Mesendoderm (in vitro differentiated cells): ENCODE data around the gene HMOX1.
A peak's percentile ranks its signal among the peaks of the same experiment; 100 is the strongest.

Experiments used
- DNase-seq: peaks from one replicate; pipeline ENCODE4 v3.0.0; 2013
- H2AK5ac ChIP-seq: 2 replicates; pipeline ENCODE4 v1.6.1; 2013; ENCODE audit warnings: low read length, inconsistent platforms
- H2BK120ac ChIP-seq: 2 replicates; pipeline ENCODE4 v1.6.1; 2013; ENCODE audit warnings: low read depth, mild to moderate bottlenecking, low read length, moderate library complexity, mixed read lengths
- H2BK15ac ChIP-seq: replicated peaks from 2 replicates; pipeline ENCODE4 v1.6.1; 2013; ENCODE audit warnings: low read depth, mild to moderate bottlenecking, moderate library complexity
- H2BK5ac ChIP-seq: 2 replicates; pipeline ENCODE4 v1.6.1; 2013; ENCODE audit warnings: low read length, inconsistent platforms
- H3K18ac ChIP-seq: 2 replicates; pipeline ENCODE4 v1.6.1; 2013; ENCODE audit warnings: mild to moderate bottlenecking, low read length, mixed read lengths
- H3K23ac ChIP-seq: one replicate; pipeline ENCODE4 v1.6.1; 2013; ENCODE audit warnings: low read length
- H3K27ac ChIP-seq: 2 replicates; pipeline ENCODE4 v1.5.1; 2013; ENCODE audit warnings: low read depth, mild to moderate bottlenecking, inconsistent platforms, low read length, moderate library complexity
- H3K27me3 ChIP-seq: 2 replicates; pipeline ENCODE4 v1.6.1; 2013; ENCODE audit warnings: low read length, control low read depth, mild to moderate bottlenecking, inconsistent platforms; ENCODE audit not compliant: insufficient read depth, poor library complexity
- H3K36me3 ChIP-seq: 2 replicates; pipeline ENCODE4 v1.6.1; 2013; ENCODE audit warnings: low read length, inconsistent platforms; ENCODE audit not compliant: control insufficient read depth, insufficient read depth
- H3K4ac ChIP-seq: one replicate; pipeline ENCODE4 v1.6.1; 2013; ENCODE audit warnings: low read depth, mild to moderate bottlenecking, low read length, moderate library complexity
- H3K4me1 ChIP-seq: 2 replicates; pipeline ENCODE4 v1.6.1; 2013; ENCODE audit warnings: low read depth, low read length, inconsistent platforms; ENCODE audit not compliant: control insufficient read depth
- H3K4me2 ChIP-seq: 2 replicates; pipeline ENCODE4 v1.6.1; 2013; ENCODE audit warnings: low read length
- H3K4me3 ChIP-seq: 2 replicates; pipeline ENCODE4 v1.5.1; 2013; ENCODE audit warnings: mild to moderate bottlenecking, low read length
- H3K56ac ChIP-seq: one replicate; pipeline ENCODE4 v1.6.1; 2013; ENCODE audit warnings: low read length
- H3K79me1 ChIP-seq: 2 replicates; pipeline ENCODE4 v1.6.1; 2013; ENCODE audit warnings: low read length, inconsistent platforms
- H3K79me2 ChIP-seq: 2 replicates; pipeline ENCODE4 v1.6.1; 2013; ENCODE audit warnings: mild to moderate bottlenecking, low read length; ENCODE audit not compliant: control insufficient read depth, insufficient read depth
- H3K9ac ChIP-seq: 2 replicates; pipeline ENCODE4 v1.6.1; 2013; ENCODE audit warnings: low read length, inconsistent platforms
- H4K5ac ChIP-seq: one replicate; pipeline ENCODE4 v1.6.1; 2013; ENCODE audit warnings: low read length
- H4K8ac ChIP-seq: one replicate; pipeline ENCODE4 v1.6.1; 2013; ENCODE audit warnings: low read depth, mild to moderate bottlenecking, control low read depth, low read length, moderate library complexity
- WGBS: extraction: QIAGEN DNeasy Blood & Tissue Kit; methylation state at CpG from one replicate; pipeline ENCODE4 v1.1.7; 2013; ENCODE audit warnings: low lambda C conversion rate, missing lambda C conversion rate; ENCODE audit not compliant: insufficient coverage; ENCODE audit errors: extremely low coverage; 5-methylcytosine and 5-hydroxymethylcytosine counted together

The HMOX1 gene

DNA sequence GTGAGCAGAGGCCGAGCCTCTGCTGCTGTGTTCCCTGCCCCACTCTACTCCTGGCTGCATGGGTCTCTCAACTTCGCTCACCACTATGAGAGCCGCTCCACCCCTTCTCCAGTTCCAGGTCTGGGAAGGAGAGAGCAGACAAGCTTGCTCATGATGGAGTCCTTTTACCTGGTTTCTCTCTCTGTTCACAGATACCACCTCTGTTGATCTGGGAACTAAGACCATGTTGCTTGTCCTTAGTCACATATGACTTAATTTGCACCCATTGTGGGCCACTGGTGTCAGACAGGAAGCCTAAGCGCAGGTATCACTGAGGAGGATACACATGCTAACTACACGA is 45.9 kb downstream of the HMOX1 start:
- H3K36me3 ChIP-seq: peaks cover 27% of the 10 kb centered on the region
- no peak overlapping the region for H3K23ac ChIP-seq

DNA sequence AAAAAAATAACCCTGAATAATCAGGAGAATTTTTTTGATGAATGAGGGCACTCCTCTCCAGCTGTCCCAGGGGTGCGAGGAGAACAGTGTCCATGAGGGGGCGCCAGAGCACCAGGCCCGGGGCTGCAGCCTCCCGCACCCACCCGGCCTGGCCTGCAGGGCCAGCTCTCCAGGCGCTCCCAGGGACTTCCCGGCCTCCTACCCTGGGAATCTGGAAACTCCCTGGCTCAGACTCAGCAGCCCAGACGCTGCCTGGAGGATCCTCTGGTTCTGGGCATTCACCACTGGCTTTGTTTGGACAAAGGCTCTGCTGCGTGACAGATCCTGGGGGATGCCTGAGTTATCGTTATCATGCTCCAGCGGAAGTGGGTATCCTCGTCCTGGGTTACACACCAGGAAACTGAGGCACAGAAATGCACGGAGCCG is 50.0 kb downstream of the HMOX1 start:
- WGBS: no CpG with 5 or more reads among the region's 14 CpGs
- H3K4me3 ChIP-seq: no peak overlapping the region
- DNase-seq: peak; percentile 80
- H3K79me1 ChIP-seq: peaks cover 2% of the 10 kb centered on the region
- H2AK5ac ChIP-seq: no peak overlapping the region
- peaks cover 5% of the 10 kb centered on the region for H3K36me3 ChIP-seq
- no peaks in the 10 kb centered on the region for H3K27me3 ChIP-seq
- H4K5ac ChIP-seq: no peak overlapping the region
- no peak overlapping the region for H3K18ac ChIP-seq
- H3K27ac ChIP-seq: no peak overlapping the region
- H3K9ac ChIP-seq: peak overlapping the region; percentile 20
- peak overlapping the region; percentile 51 for H3K56ac ChIP-seq
- no peaks in the 10 kb centered on the region for H3K4me1 ChIP-seq
- no peaks in the 10 kb centered on the region for H3K79me2 ChIP-seq
- H2BK5ac ChIP-seq: no peak overlapping the region
- no peak overlapping the region for H2BK120ac ChIP-seq
- H3K4ac ChIP-seq: no peak overlapping the region
- no peak overlapping the region for H3K23ac ChIP-seq
- no peak overlapping the region for H4K8ac ChIP-seq
- no peak overlapping the region for H2BK15ac ChIP-seq
- no peak overlapping the region for H3K4me2 ChIP-seq

More for the DNA sequence above, 45.9 kb downstream of the HMOX1 start:
- no peak overlapping the region for H3K27ac ChIP-seq
- H3K4me3 ChIP-seq: no peak overlapping the region
- H3K56ac ChIP-seq: no peak overlapping the region
- H2BK120ac ChIP-seq: no peak overlapping the region
- no peak overlapping the region for H2AK5ac ChIP-seq
- no peak overlapping the region for H2BK5ac ChIP-seq
- H3K4me1 ChIP-seq: no peaks in the 10 kb centered on the region
- DNase-seq: peak; percentile 28
- H3K4ac ChIP-seq: no peak overlapping the region
- WGBS: no CpG with 5 or more reads among the region's 5 CpGs
- no peak overlapping the region for H3K4me2 ChIP-seq
- H3K79me2 ChIP-seq: no peaks in the 10 kb centered on the region
- no peak overlapping the region for H3K9ac ChIP-seq
- H4K8ac ChIP-seq: no peak overlapping the region
- no peak overlapping the region for H2BK15ac ChIP-seq
- H3K79me1 ChIP-seq: peaks cover 4% of the 10 kb centered on the region
- no peaks in the 10 kb centered on the region for H3K27me3 ChIP-seq
- H3K18ac ChIP-seq: no peak overlapping the region
- no peak overlapping the region for H4K5ac ChIP-seq

DNA sequence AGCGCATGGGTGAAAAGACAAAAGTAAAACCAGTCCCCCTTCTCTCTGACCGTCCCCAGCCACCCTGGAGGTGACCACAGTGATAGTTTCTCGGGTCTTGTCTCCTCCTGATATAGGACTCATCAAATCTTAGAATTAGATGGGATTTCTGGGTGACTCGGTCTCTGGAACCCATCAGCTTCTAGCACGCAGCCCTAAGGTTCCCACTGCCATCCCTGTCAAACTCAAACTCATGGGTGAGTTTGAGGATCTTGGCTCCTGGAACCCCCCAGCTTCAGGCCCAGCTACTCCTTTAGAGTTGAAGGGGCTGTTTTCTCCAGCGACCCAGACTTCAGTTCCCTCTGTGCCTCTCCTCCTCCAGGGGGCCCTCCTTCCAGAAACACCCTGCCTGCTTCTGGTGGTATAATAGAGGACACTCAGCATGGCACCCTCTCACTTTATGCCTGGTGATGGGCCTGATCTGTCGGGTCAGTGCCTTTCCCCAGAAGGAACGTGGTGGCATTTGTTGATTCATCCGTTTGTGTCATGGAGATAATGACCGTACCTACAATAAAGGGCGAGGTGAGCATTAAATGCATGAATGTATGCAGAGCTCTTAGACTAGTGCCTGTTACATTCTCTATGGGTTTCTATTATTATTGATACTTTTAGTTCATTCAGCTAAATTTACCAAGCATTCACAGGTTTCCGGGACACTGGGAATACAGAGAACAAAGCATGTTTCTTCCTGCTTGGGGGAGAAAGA is 50.8 kb downstream of the HMOX1 start:
- Histone ChIP-seq H3K4me3 (no peak overlapping the region), H3K9ac (no peak overlapping the region), H3K4ac (no peak overlapping the region), H4K8ac (no peak overlapping the region), H3K36me3 (peaks cover 5% of the 10 kb centered on the region), H3K4me1 (no peaks in the 10 kb centered on the region), H2BK5ac (no peak overlapping the region), H3K27me3 (no peaks in the 10 kb centered on the region), H3K23ac (no peak overlapping the region), H3K79me2 (no peaks in the 10 kb centered on the region), H2BK120ac (no peak overlapping the region), H3K79me1 (no peaks in the 10 kb centered on the region), H2AK5ac (no peak overlapping the region), H3K27ac (no peak overlapping the region), H3K56ac (no peak overlapping the region), H2BK15ac (no peak overlapping the region), H3K4me2 (no peak overlapping the region), H3K18ac (no peak overlapping the region), H4K5ac (no peak overlapping the region)
- WGBS: no CpG with 5 or more reads among the region's 12 CpGs
- no peak for DNase-seq

DNA sequence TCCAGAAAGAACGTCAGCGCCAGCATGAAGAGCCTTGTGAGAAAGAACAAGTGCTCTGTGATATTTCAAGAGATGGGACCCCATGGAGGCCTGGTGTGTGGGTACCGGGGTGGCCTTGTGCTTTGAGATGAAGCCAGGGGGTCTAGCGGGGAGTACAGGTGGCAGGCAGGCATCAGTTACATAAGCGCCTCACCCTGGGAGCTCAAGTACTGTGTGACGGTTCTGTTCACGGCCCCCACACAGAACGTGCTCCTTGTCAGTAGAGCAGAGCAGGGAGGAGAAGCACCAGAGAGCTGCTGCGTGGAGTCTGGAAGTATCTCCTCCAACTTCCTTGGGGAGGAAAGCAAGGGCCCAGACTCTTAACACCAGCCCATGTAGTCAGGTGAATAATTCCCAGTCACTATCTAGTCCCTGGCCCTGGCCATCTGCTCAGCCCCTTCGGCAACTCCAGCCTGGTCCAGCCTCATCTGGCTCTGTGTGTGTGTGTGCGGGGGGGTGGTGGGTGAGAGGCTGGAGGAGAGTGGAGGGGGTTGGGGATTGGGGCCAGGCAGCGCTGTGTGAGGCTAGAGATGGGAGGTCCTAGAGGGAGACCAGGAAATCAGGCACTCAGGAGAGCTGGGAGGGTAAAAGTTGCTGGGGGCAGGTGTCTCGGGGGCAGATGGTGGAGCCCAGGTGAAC is 51.5 kb downstream of the HMOX1 start:
- no peak for DNase-seq
- Histone ChIP-seq H3K4ac (no peak overlapping the region), H3K79me2 (no peaks in the 10 kb centered on the region), H3K23ac (no peak overlapping the region), H3K4me3 (no peak overlapping the region), H4K8ac (no peak overlapping the region), H2BK120ac (no peak overlapping the region), H3K4me1 (no peaks in the 10 kb centered on the region), H3K4me2 (no peak overlapping the region), H3K27ac (no peak overlapping the region), H3K27me3 (no peaks in the 10 kb centered on the region), H3K9ac (no peak overlapping the region), H2BK5ac (no peak overlapping the region), H4K5ac (no peak overlapping the region), H3K18ac (no peak overlapping the region), H3K56ac (no peak overlapping the region), H2BK15ac (no peak overlapping the region), H3K79me1 (no peaks in the 10 kb centered on the region), H2AK5ac (no peak overlapping the region), H3K36me3 (peaks cover 5% of the 10 kb centered on the region)
- no CpG with 5 or more reads among the region's 13 CpGs for WGBS

DNA sequence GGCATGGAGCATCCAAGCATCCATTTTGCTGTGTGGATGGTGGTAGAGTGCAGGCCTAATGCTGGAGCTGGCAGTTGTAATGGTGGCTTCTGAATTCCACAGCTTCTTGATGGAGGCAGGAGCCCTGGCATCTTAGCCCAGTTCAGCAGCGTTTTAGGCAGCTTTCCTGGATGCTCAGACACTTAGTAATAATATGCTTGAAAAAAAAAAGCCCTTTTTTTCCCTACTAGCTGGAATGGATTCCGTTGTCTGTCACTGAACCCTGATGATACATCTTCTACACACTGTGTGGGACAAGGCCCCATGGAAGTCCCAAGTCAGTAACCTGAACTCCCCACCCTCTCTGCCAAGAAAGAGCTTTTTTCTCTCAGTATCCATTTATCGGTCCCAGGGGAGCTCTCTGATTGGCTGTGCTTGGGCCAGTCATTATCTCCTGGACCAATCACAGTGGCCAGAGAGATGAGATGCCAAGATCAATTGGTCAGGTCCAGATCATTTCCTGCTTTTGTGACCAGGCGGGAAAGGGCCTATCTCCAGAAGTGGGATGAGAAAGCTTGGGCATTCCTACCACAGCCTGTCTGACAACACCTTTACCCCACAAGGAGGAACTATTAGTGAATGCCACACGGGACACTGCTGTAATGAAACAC is 53.3 kb downstream of the HMOX1 start:
- no peak overlapping the region for H2BK15ac ChIP-seq
- H3K27ac ChIP-seq: no peak overlapping the region
- H2AK5ac ChIP-seq: no peak overlapping the region
- H3K27me3 ChIP-seq: no peaks in the 10 kb centered on the region
- no peak overlapping the region for H3K56ac ChIP-seq
- no peak overlapping the region for H3K9ac ChIP-seq
- no peak overlapping the region for H3K4me3 ChIP-seq
- no peak overlapping the region for H2BK5ac ChIP-seq
- no peak overlapping the region for H3K23ac ChIP-seq
- H4K5ac ChIP-seq: no peak overlapping the region
- no peak overlapping the region for H2BK120ac ChIP-seq
- no peak overlapping the region for H4K8ac ChIP-seq
- H3K79me2 ChIP-seq: no peaks in the 10 kb centered on the region
- no peak overlapping the region for H3K18ac ChIP-seq
- no peaks in the 10 kb centered on the region for H3K4me1 ChIP-seq
- no peak overlapping the region for H3K4me2 ChIP-seq
- no peaks in the 10 kb centered on the region for H3K79me1 ChIP-seq
- H3K4ac ChIP-seq: no peak overlapping the region
- peak; percentile 45 for DNase-seq
- peaks cover 5% of the 10 kb centered on the region for H3K36me3 ChIP-seq
- WGBS: no CpG with 5 or more reads among the region's 5 CpGs
